HepG2 (cell line): ENCODE results near the gene PNKD. TPM values are rescaled to one million over a fixed set of nuclear protein-coding genes. Genes with fewer than 3 reads are reported as not detected.

ENCODE experiments used
- CREB1 ChIP-seq, 2 experiments: fragments of 450-650 bp in 1 of 2; IDR thresholded peaks; 2 replicates each; pipeline ENCODE4 v1.6.1; 2016 to 2017; ENCODE audit warnings: control low read depth in 1 of 2, mild to moderate bottlenecking in 1 of 2, missing compliant biosample characterization in 1 of 2, missing genetic modification characterization in 1 of 2
- KLF13 ChIP-seq: sonication (generic); formaldehyde crosslinking; IDR thresholded peaks from 2 replicates; pipeline ENCODE4 v1.4.0; 2020; ENCODE audit warnings: mild to moderate bottlenecking, missing genetic modification reagents
- MTF1 ChIP-seq: sonication (generic); formaldehyde crosslinking; IDR thresholded peaks from 2 replicates; pipeline ENCODE4 v1.5.0; 2020; ENCODE audit warnings: missing genetic modification reagents
- NFATC3 ChIP-seq: sonication (generic); formaldehyde crosslinking; IDR thresholded peaks from 2 replicates; pipeline ENCODE4 v1.5.1; 2020; ENCODE audit warnings: mild to moderate bottlenecking, missing genetic modification reagents
- RFX3 ChIP-seq: IDR thresholded peaks from 2 replicates; pipeline ENCODE4 v1.6.1; 2016; ENCODE audit warnings: missing biosample characterization, missing genetic modification reagents
- RXRB ChIP-seq: IDR thresholded peaks from 2 replicates; pipeline ENCODE4 v1.6.1; 2016; ENCODE audit warnings: borderline replicate concordance, missing genetic modification reagents, missing compliant biosample characterization
- SIN3B ChIP-seq: fragments of 150-350 bp; IDR thresholded peaks from 2 replicates; pipeline ENCODE4 v1.6.1; 2014; ENCODE audit warnings: low read length
- ZNF230 ChIP-seq: sonication (generic); formaldehyde crosslinking; IDR thresholded peaks from 2 replicates; pipeline ENCODE4 v1.4.0; 2020; ENCODE audit warnings: mild to moderate bottlenecking, missing genetic modification reagents
- ZNF260 ChIP-seq: sonication (generic); formaldehyde crosslinking; IDR thresholded peaks from 2 replicates; pipeline ENCODE4 v1.4.0; 2020; ENCODE audit warnings: missing genetic modification reagents, low read depth, mild to moderate bottlenecking, borderline replicate concordance
- ZSCAN22 ChIP-seq: sonication (generic); formaldehyde crosslinking; IDR thresholded peaks from 2 replicates; pipeline ENCODE4 v1.4.0; 2020; ENCODE audit warnings: mild to moderate bottlenecking, missing genetic modification reagents
- polyA plus RNA-seq, 8 experiments: library from polyadenylated mRNA; depleted of rRNA in 3 of 8; stranded (reverse) in 7 of 8; unstranded in 1 of 8; fragments of >200 nt; fragmentation: Illumina TruSeq in 4 of 8; extraction: Trizol in 4 of 8; gene quantifications; 2 replicates each; pipeline versions ENCODE4 v1.2.1 to v1.2.3, GENCODE V29; 2011 to 2016; ENCODE audit warnings: low read depth in 4 of 8, missing spikeins in 1 of 8, mixed read lengths in 1 of 8; ENCODE audit not compliant: insufficient read depth in 1 of 8
- total RNA-seq, 5 experiments: library from RNA; depleted of rRNA; stranded (reverse); fragments of >200 nt; fragmentation: Illumina TruSeq; extraction: Trizol; gene quantifications; 2 replicates each; pipeline ENCODE4 v1.2.3, GENCODE V29; 2016; ENCODE audit warnings: low read depth in 1 of 5
- TF ChIP-seq, protein P1 (sequence below): sonication (generic); formaldehyde crosslinking; IDR thresholded peaks from 2 replicates; pipeline ENCODE4 v1.4.0; 2020; ENCODE audit warnings: missing genetic modification reagents, borderline replicate concordance
- TF ChIP-seq, protein P2 (sequence below): sonication (generic); formaldehyde crosslinking; IDR thresholded peaks from 2 replicates; pipeline ENCODE4 v1.4.0; 2020; ENCODE audit warnings: mild to moderate bottlenecking, low read depth, missing genetic modification reagents
- TF ChIP-seq, protein P3 (sequence below): IDR thresholded peaks from 2 replicates; pipeline ENCODE4 v1.6.1; 2016; ENCODE audit warnings: low read depth, control low read depth
- TF ChIP-seq, protein P4 (sequence below): sonication (generic); formaldehyde crosslinking; IDR thresholded peaks from 2 replicates; pipeline ENCODE4 v1.9.0; 2021; ENCODE audit warnings: missing genetic modification reagents, borderline replicate concordance
- TF ChIP-seq, protein P5 (sequence below): fragments of 450-650 bp; IDR thresholded peaks from 2 replicates; pipeline ENCODE4 v1.6.1; 2016

PNKD gene
- total and polyA plus RNA-seq, 2 of the 13 experiments (the other 11 are each of a cell fraction or from before 2014, with no cell fraction given), result 55.9 to 80.4 TPM

DNA sequence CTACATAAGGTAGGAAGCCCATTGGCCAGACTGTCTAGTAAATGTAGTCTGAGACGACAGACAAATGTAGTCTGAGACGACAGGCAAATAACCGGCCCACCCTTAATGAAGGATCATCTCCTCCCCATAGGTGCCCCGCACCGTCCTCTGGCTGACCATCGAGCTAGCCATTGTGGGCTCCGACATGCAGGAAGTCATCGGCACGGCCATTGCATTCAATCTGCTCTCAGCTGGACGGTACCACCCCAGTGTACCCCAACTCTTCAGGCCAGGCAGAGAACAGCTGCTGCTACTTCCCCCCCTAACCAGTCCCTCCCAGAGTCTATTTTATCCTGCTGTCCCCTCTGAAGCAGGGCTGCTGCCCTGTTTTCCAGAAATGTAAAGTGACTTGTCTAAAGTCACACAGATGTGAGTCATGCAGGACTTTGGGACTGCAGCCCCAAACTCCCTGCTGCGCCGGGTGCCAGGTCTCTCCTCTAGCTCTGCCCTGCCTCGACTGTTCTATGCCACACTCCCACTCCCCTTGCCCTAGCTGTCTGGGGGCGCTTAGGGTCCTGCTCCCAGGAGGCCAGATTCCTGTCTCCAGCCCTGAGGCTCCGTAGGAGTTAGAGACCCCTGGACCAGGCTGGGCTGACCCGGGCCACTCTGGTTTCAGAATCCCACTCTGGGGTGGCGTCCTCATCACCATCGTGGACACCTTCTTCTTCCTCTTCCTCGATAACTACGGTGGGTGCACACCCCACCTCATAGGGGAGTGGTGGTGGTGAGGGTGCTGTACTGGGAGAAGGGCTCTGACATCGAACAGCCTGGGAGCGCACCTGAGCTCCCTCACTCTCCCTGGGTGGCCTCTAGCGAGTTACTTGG lies 116.4 kb downstream of the PNKD start (continued):
- TF ChIP-seq, protein P1, sequence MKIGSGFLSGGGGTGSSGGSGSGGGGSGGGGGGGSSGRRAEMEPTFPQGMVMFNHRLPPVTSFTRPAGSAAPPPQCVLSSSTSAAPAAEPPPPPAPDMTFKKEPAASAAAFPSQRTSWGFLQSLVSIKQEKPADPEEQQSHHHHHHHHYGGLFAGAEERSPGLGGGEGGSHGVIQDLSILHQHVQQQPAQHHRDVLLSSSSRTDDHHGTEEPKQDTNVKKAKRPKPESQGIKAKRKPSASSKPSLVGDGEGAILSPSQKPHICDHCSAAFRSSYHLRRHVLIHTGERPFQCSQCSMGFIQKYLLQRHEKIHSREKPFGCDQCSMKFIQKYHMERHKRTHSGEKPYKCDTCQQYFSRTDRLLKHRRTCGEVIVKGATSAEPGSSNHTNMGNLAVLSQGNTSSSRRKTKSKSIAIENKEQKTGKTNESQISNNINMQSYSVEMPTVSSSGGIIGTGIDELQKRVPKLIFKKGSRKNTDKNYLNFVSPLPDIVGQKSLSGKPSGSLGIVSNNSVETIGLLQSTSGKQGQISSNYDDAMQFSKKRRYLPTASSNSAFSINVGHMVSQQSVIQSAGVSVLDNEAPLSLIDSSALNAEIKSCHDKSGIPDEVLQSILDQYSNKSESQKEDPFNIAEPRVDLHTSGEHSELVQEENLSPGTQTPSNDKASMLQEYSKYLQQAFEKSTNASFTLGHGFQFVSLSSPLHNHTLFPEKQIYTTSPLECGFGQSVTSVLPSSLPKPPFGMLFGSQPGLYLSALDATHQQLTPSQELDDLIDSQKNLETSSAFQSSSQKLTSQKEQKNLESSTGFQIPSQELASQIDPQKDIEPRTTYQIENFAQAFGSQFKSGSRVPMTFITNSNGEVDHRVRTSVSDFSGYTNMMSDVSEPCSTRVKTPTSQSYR (CRISPR knock-in tag), result no peak
- TF ChIP-seq ZNF260 (CRISPR knock-in tag) (0 out of 2 replicates have a peak, but pooled peaks have one; percentile 34), ZSCAN22 (CRISPR knock-in tag) (no peak), ZNF230 (CRISPR knock-in tag) (no peak), RFX3 (CRISPR knock-in tag) (no peak), SIN3B (no peak), MTF1 (CRISPR knock-in tag) (no peak), NFATC3 (CRISPR knock-in tag) (0 out of 2 replicates have a peak, but pooled peaks have one; percentile 77), KLF13 (CRISPR knock-in tag) (0 out of 2 replicates have a peak, but pooled peaks have one; percentile 58), CREB1 (IDR thresholded peaks at IDR 0.05) (no peak), CREB1 (CRISPR knock-in tag; IDR thresholded peaks at IDR 0.05) (no peak), RXRB (CRISPR knock-in tag) (no peak)
- TF ChIP-seq, protein P2, sequence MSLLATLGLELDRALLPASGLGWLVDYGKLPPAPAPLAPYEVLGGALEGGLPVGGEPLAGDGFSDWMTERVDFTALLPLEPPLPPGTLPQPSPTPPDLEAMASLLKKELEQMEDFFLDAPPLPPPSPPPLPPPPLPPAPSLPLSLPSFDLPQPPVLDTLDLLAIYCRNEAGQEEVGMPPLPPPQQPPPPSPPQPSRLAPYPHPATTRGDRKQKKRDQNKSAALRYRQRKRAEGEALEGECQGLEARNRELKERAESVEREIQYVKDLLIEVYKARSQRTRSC (CRISPR knock-in tag), result no peak
- TF ChIP-seq, protein P3, sequence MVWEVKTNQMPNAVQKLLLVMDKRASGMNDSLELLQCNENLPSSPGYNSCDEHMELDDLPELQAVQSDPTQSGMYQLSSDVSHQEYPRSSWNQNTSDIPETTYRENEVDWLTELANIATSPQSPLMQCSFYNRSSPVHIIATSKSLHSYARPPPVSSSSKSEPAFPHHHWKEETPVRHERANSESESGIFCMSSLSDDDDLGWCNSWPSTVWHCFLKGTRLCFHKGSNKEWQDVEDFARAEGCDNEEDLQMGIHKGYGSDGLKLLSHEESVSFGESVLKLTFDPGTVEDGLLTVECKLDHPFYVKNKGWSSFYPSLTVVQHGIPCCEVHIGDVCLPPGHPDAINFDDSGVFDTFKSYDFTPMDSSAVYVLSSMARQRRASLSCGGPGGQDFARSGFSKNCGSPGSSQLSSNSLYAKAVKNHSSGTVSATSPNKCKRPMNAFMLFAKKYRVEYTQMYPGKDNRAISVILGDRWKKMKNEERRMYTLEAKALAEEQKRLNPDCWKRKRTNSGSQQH (CRISPR knock-in tag), result no peak; the same call in 1 of the 2 replicates
- TF ChIP-seq, protein P4, sequence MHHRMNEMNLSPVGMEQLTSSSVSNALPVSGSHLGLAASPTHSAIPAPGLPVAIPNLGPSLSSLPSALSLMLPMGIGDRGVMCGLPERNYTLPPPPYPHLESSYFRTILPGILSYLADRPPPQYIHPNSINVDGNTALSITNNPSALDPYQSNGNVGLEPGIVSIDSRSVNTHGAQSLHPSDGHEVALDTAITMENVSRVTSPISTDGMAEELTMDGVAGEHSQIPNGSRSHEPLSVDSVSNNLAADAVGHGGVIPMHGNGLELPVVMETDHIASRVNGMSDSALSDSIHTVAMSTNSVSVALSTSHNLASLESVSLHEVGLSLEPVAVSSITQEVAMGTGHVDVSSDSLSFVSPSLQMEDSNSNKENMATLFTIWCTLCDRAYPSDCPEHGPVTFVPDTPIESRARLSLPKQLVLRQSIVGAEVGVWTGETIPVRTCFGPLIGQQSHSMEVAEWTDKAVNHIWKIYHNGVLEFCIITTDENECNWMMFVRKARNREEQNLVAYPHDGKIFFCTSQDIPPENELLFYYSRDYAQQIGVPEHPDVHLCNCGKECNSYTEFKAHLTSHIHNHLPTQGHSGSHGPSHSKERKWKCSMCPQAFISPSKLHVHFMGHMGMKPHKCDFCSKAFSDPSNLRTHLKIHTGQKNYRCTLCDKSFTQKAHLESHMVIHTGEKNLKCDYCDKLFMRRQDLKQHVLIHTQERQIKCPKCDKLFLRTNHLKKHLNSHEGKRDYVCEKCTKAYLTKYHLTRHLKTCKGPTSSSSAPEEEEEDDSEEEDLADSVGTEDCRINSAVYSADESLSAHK (CRISPR knock-in tag), result 0 out of 2 replicates have a peak, but pooled peaks have one; percentile 14
- TF ChIP-seq, protein P5, sequence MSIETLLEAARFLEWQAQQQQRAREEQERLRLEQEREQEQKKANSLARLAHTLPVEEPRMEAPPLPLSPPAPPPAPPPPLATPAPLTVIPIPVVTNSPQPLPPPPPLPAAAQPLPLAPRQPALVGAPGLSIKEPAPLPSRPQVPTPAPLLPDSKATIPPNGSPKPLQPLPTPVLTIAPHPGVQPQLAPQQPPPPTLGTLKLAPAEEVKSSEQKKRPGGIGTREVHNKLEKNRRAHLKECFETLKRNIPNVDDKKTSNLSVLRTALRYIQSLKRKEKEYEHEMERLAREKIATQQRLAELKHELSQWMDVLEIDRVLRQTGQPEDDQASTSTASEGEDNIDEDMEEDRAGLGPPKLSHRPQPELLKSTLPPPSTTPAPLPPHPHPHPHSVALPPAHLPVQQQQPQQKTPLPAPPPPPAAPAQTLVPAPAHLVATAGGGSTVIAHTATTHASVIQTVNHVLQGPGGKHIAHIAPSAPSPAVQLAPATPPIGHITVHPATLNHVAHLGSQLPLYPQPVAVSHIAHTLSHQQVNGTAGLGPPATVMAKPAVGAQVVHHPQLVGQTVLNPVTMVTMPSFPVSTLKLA, result no peak
